ENCODE data around the gene TXNDC16. TPM values are rescaled to one million over a fixed set of nuclear protein-coding genes. Genes with fewer than 3 reads are reported as not detected.

TXNDC16 gene
- total and polyA plus RNA-seq, 9 of the 15 experiments (the other 6 are each of a cell fraction or from before 2014, with no cell fraction given) = 1.8 to 6.2 (median 4.9) TPM

DNA sequence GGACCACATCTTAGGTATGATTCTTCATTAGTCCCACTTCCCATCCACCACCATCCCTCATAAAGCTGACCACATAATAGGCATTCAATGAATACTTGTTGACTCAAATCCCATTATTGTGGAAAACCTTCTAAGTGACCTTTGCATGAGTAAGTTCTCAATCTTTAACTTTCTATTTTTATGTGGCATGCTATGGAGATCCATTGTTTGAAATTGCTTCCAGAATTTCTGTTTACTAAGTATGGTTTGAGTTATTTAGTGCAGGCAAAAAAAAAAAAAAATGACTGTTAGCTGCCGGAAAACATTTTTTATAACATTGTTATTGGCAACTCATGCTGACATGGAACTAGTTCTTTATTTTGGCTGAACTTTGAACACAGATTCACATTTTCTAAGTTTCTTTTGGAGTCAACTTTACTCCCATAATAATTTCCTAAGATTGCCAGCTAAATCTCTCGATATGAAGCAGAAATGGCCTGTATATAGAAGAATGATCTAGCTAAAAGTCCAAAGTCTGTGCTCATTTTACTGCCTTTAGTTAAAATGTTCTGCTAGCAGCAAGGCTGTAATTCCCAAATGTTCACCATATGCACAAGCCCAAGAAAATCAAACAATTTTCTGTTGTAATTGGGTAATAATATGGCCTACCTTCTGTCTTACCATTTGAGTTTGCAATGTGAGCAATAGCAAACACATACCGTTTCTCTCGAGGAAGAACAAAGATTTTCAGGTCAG lies 160.3 kb downstream of the TXNDC16 start:
- no peaks in the 10 kb centered on the region for H3K79me2 ChIP-seq (ENCODE audit: control insufficient read depth, insufficient read depth, low read length)
- H3K27me3 ChIP-seq (ENCODE audit: control insufficient read depth in 2 of 2, insufficient read depth in 2 of 2, low read length in 2 of 2) = no peaks in the 10 kb centered on the region
- no peak overlapping the region for H3K4me2 ChIP-seq (ENCODE audit: insufficient read depth, low read length)
- no peaks in the 10 kb centered on the region for H4K20me1 ChIP-seq (replicated peaks; ENCODE audit: control insufficient read depth, insufficient read depth, low read length)
- ChIA-PET POLR2A (interaction anchor here (0.8 kb wide), 1 partner anchor 762 kb away, joined by 7 read pairs; no protein-coding TSS in a partner anchor), CTCF (ENCODE audit: low intra/inter-chr PET ratio) (no interaction called here)
- no TSS peak for BruUV-seq (replicated peaks)
- no peaks in the 10 kb centered on the region for H3K9me3 ChIP-seq (replicated peaks; ENCODE audit: control insufficient read depth, insufficient read depth, low read depth, low read length)
- no peak overlapping the region for H3K27ac ChIP-seq (ENCODE audit: extremely low read depth, low read depth, low read length)
- H3K36me3 ChIP-seq (ENCODE audit: control insufficient read depth, insufficient read depth, low read length) = no peaks in the 10 kb centered on the region
- H3K4me3 ChIP-seq = no peak overlapping the region
- TF ChIP-seq, protein P1, sequence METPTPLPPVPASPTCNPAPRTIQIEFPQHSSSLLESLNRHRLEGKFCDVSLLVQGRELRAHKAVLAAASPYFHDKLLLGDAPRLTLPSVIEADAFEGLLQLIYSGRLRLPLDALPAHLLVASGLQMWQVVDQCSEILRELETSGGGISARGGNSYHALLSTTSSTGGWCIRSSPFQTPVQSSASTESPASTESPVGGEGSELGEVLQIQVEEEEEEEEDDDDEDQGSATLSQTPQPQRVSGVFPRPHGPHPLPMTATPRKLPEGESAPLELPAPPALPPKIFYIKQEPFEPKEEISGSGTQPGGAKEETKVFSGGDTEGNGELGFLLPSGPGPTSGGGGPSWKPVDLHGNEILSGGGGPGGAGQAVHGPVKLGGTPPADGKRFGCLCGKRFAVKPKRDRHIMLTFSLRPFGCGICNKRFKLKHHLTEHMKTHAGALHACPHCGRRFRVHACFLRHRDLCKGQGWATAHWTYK (CRISPR knock-in tag; IDR thresholded peaks at IDR 0.05) = no peak
- TF ChIP-seq NR3C1 (CRISPR knock-in tag; IDR thresholded peaks at IDR 0.05) (no peak), ZC3H8 (IDR thresholded peaks at IDR 0.05) (no peak), CREBBP (IDR thresholded peaks at IDR 0.05; ENCODE audit: low read depth, low read length) (no peak)
- TF ChIP-seq, protein P2, sequence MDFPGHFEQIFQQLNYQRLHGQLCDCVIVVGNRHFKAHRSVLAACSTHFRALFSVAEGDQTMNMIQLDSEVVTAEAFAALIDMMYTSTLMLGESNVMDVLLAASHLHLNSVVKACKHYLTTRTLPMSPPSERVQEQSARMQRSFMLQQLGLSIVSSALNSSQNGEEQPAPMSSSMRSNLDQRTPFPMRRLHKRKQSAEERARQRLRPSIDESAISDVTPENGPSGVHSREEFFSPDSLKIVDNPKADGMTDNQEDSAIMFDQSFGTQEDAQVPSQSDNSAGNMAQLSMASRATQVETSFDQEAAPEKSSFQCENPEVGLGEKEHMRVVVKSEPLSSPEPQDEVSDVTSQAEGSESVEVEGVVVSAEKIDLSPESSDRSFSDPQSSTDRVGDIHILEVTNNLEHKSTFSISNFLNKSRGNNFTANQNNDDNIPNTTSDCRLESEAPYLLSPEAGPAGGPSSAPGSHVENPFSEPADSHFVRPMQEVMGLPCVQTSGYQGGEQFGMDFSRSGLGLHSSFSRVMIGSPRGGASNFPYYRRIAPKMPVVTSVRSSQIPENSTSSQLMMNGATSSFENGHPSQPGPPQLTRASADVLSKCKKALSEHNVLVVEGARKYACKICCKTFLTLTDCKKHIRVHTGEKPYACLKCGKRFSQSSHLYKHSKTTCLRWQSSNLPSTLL (IDR thresholded peaks at IDR 0.05) = no peak
- TF ChIP-seq, protein P3, sequence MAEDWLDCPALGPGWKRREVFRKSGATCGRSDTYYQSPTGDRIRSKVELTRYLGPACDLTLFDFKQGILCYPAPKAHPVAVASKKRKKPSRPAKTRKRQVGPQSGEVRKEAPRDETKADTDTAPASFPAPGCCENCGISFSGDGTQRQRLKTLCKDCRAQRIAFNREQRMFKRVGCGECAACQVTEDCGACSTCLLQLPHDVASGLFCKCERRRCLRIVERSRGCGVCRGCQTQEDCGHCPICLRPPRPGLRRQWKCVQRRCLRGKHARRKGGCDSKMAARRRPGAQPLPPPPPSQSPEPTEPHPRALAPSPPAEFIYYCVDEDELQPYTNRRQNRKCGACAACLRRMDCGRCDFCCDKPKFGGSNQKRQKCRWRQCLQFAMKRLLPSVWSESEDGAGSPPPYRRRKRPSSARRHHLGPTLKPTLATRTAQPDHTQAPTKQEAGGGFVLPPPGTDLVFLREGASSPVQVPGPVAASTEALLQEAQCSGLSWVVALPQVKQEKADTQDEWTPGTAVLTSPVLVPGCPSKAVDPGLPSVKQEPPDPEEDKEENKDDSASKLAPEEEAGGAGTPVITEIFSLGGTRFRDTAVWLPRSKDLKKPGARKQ (CRISPR knock-in tag; IDR thresholded peaks at IDR 0.05) = no peak
- in situ Hi-C loops (cut with MboI) (no loop called here), intact Hi-C loops (cut with micrococcal nuclease) (no loop called here)
- FAIRE-seq = no peak
- ATAC-seq = no peak
- no peaks in the 10 kb centered on the region for H3K9me1 ChIP-seq (ENCODE audit: control insufficient read depth, insufficient read depth, low read length)
- H2AFZ ChIP-seq (ENCODE audit: low read depth, low read length) = no peak overlapping the region
- no peak for DNase-seq (ENCODE audit: extremely low read depth in 1 of 4, low spot score in 3 of 4)
- H3K4me1 ChIP-seq (replicated peaks in 1 of 2; ENCODE audit: control insufficient read depth in 2 of 2, insufficient read depth in 2 of 2, low read length in 2 of 2) = no peaks in the 10 kb centered on the region; a peak in 1 of 5 replicates
- H3K9ac ChIP-seq (ENCODE audit: insufficient read depth in 1 of 2, low read depth in 2 of 2, low read length in 2 of 2) = no peak overlapping the region
- 3% methylated on average over 4 of the region's 4 CpGs for WGBS (ENCODE audit: insufficient coverage, low coverage, missing lambda C conversion rate)

Other genes starting within 250 kb of the TXNDC16 start
- gene PTGER2, start 238.2 kb downstream of the TXNDC16 start, total RNA-seq (2014; rRNA removed) = not detected in 2 replicates
- not detected in 2 replicates for gene PTGER2, start 238.2 kb downstream of the TXNDC16 start, total RNA-seq (2014; rRNA removed; fragmentation: Illumina TruSeq; extraction: Trizol)
- gene PTGER2, start 238.2 kb downstream of the TXNDC16 start, total RNA-seq (2015; rRNA removed; fragmentation: Illumina TruSeq; extraction: Trizol) = not detected in 2 replicates
- not detected in 2 replicates for gene PTGER2, start 238.2 kb downstream of the TXNDC16 start, total RNA-seq (2021)
- not detected in 2 replicates for gene PTGER2, start 238.2 kb downstream of the TXNDC16 start, polyA plus RNA-seq (2011; rRNA removed)
- gene PTGER2, start 238.2 kb downstream of the TXNDC16 start, polyA plus RNA-seq (2014; fragmentation: Illumina TruSeq; extraction: Trizol) = not detected in 2 replicates
- gene PTGER2, start 238.2 kb downstream of the TXNDC16 start, polyA plus RNA-seq (2014; fragmentation: Nextera tagmentation; extraction: Ambion mirVana) = not detected
- not detected in 2 replicates for gene PTGER2, start 238.2 kb downstream of the TXNDC16 start, polyA plus RNA-seq (2014; rRNA removed)
- gene GPR137C, start 331 bp upstream of the TXNDC16 start, total RNA-seq (2014; rRNA removed) = 0.04 TPM in 1 of 2 replicates, not detected in the other
- 0.13 TPM in 1 of 2 replicates, not detected in the other for gene GPR137C, start 331 bp upstream of the TXNDC16 start, total RNA-seq (2014; rRNA removed; fragmentation: Illumina TruSeq; extraction: Trizol)
- 0.11 TPM in 1 of 2 replicates, not detected in the other for gene GPR137C, start 331 bp upstream of the TXNDC16 start, total RNA-seq (2015; rRNA removed; fragmentation: Illumina TruSeq; extraction: Trizol)
- gene GPR137C, start 331 bp upstream of the TXNDC16 start, total RNA-seq (2021) = 0.07 and 0.31 TPM in 2 replicates
- gene GPR137C, start 331 bp upstream of the TXNDC16 start, polyA plus RNA-seq (2011; rRNA removed) = 0.08 and 0.23 TPM in 2 replicates
- 0.03 and 0.10 TPM in 2 replicates for gene GPR137C, start 331 bp upstream of the TXNDC16 start, polyA plus RNA-seq (2014; fragmentation: Illumina TruSeq; extraction: Trizol)
- under 1 TPM; 0.03 to 0.06 TPM for gene GPR137C, start 331 bp upstream of the TXNDC16 start, polyA plus RNA-seq (2014; fragmentation: Nextera tagmentation; extraction: Ambion mirVana)
- 0.11 TPM in 1 of 2 replicates, not detected in the other for gene GPR137C, start 331 bp upstream of the TXNDC16 start, polyA plus RNA-seq (2014; rRNA removed)
- gene ERO1A, start 143.1 kb upstream of the TXNDC16 start, total RNA-seq (2014; rRNA removed) = 27.6 and 31.8 TPM in 2 replicates
- gene ERO1A, start 143.1 kb upstream of the TXNDC16 start, total RNA-seq (2014; rRNA removed; fragmentation: Illumina TruSeq; extraction: Trizol) = 30.9 and 33.5 TPM in 2 replicates
- 33.9 and 37.1 TPM in 2 replicates for gene ERO1A, start 143.1 kb upstream of the TXNDC16 start, total RNA-seq (2015; rRNA removed; fragmentation: Illumina TruSeq; extraction: Trizol)
- 41.4 and 46.2 TPM in 2 replicates for gene ERO1A, start 143.1 kb upstream of the TXNDC16 start, total RNA-seq (2021)
- 40.9 and 44.6 TPM in 2 replicates for gene ERO1A, start 143.1 kb upstream of the TXNDC16 start, polyA plus RNA-seq (2011; rRNA removed)
- gene ERO1A, start 143.1 kb upstream of the TXNDC16 start, polyA plus RNA-seq (2014; fragmentation: Illumina TruSeq; extraction: Trizol) = 19.9 and 25.1 TPM in 2 replicates
- gene ERO1A, start 143.1 kb upstream of the TXNDC16 start, polyA plus RNA-seq (2014; fragmentation: Nextera tagmentation; extraction: Ambion mirVana) = 10 to 100 TPM; 11.0 to 22.3 TPM
- 23.9 and 27.2 TPM in 2 replicates for gene ERO1A, start 143.1 kb upstream of the TXNDC16 start, polyA plus RNA-seq (2014; rRNA removed)
- gene PSMC6, start 154.7 kb upstream of the TXNDC16 start, total RNA-seq (2014; rRNA removed) = 106 and 130 TPM in 2 replicates
- gene PSMC6, start 154.7 kb upstream of the TXNDC16 start, total RNA-seq (2014; rRNA removed; fragmentation: Illumina TruSeq; extraction: Trizol) = 182 and 213 TPM in 2 replicates
- gene PSMC6, start 154.7 kb upstream of the TXNDC16 start, total RNA-seq (2015; rRNA removed; fragmentation: Illumina TruSeq; extraction: Trizol) = 204 and 218 TPM in 2 replicates
- gene PSMC6, start 154.7 kb upstream of the TXNDC16 start, total RNA-seq (2021) = 85.9 and 91.4 TPM in 2 replicates
- 110 and 165 TPM in 2 replicates for gene PSMC6, start 154.7 kb upstream of the TXNDC16 start, polyA plus RNA-seq (2011; rRNA removed)
- 180 and 209 TPM in 2 replicates for gene PSMC6, start 154.7 kb upstream of the TXNDC16 start, polyA plus RNA-seq (2014; fragmentation: Illumina TruSeq; extraction: Trizol)
- gene PSMC6, start 154.7 kb upstream of the TXNDC16 start, polyA plus RNA-seq (2014; fragmentation: Nextera tagmentation; extraction: Ambion mirVana) = 100 to 1,000 TPM; 214 to 224 TPM
- 138 and 153 TPM in 2 replicates for gene PSMC6, start 154.7 kb upstream of the TXNDC16 start, polyA plus RNA-seq (2014; rRNA removed)
- 5.5 and 8.0 TPM in 2 replicates for gene STYX, start 177.7 kb upstream of the TXNDC16 start, total RNA-seq (2014; rRNA removed)
- 15.4 and 17.7 TPM in 2 replicates for gene STYX, start 177.7 kb upstream of the TXNDC16 start, total RNA-seq (2014; rRNA removed; fragmentation: Illumina TruSeq; extraction: Trizol)
- 11.0 and 11.6 TPM in 2 replicates for gene STYX, start 177.7 kb upstream of the TXNDC16 start, total RNA-seq (2015; rRNA removed; fragmentation: Illumina TruSeq; extraction: Trizol)
- gene STYX, start 177.7 kb upstream of the TXNDC16 start, total RNA-seq (2021) = 10.6 and 11.1 TPM in 2 replicates
- gene STYX, start 177.7 kb upstream of the TXNDC16 start, polyA plus RNA-seq (2011; rRNA removed) = 8.6 and 11.1 TPM in 2 replicates
- 8.1 and 8.3 TPM in 2 replicates for gene STYX, start 177.7 kb upstream of the TXNDC16 start, polyA plus RNA-seq (2014; fragmentation: Illumina TruSeq; extraction: Trizol)
- gene STYX, start 177.7 kb upstream of the TXNDC16 start, polyA plus RNA-seq (2014; fragmentation: Nextera tagmentation; extraction: Ambion mirVana) = 10 to 100 TPM in 1 of 2 experiments, 1 to 10 TPM in 1; 5.0 to 11.8 TPM
- gene STYX, start 177.7 kb upstream of the TXNDC16 start, polyA plus RNA-seq (2014; rRNA removed) = 6.3 and 8.1 TPM in 2 replicates
- gene GNPNAT1, start 239.1 kb upstream of the TXNDC16 start, total RNA-seq (2014; rRNA removed) = 16.0 and 20.2 TPM in 2 replicates
- gene GNPNAT1, start 239.1 kb upstream of the TXNDC16 start, total RNA-seq (2014; rRNA removed; fragmentation: Illumina TruSeq; extraction: Trizol) = 25.3 and 27.3 TPM in 2 replicates
- gene GNPNAT1, start 239.1 kb upstream of the TXNDC16 start, total RNA-seq (2015; rRNA removed; fragmentation: Illumina TruSeq; extraction: Trizol) = 21.1 and 22.5 TPM in 2 replicates
- gene GNPNAT1, start 239.1 kb upstream of the TXNDC16 start, total RNA-seq (2021) = 25.4 and 25.6 TPM in 2 replicates
- 19.2 and 27.7 TPM in 2 replicates for gene GNPNAT1, start 239.1 kb upstream of the TXNDC16 start, polyA plus RNA-seq (2011; rRNA removed)
- 22.5 and 25.9 TPM in 2 replicates for gene GNPNAT1, start 239.1 kb upstream of the TXNDC16 start, polyA plus RNA-seq (2014; fragmentation: Illumina TruSeq; extraction: Trizol)
- gene GNPNAT1, start 239.1 kb upstream of the TXNDC16 start, polyA plus RNA-seq (2014; fragmentation: Nextera tagmentation; extraction: Ambion mirVana) = 10 to 100 TPM; 15.8 to 26.0 TPM
- gene GNPNAT1, start 239.1 kb upstream of the TXNDC16 start, polyA plus RNA-seq (2014; rRNA removed) = 19.2 and 20.1 TPM in 2 replicates

All from K562 (cell line).